Adrenal gland (tissue), 12 donors: ENCODE data around the gene XRN1. TPM values are rescaled to one million over a fixed set of nuclear protein-coding genes. Genes with fewer than 3 reads are reported as not detected.

Source experiments
- DNase-seq, 7 donors: peaks; one replicate each; pipeline ENCODE4 v3.0.0-alpha.2; 2019 to 2020
- H3K27ac ChIP-seq, 5 donors: fragments of 200-600 bp; sonication (generic) in 4 of 5; 1 replicate in 3 of 5; 2 replicates in 2 of 5; pipeline versions ENCODE4 v1.5.1 to v1.8.0; 2016 to 2020; ENCODE audit warnings: mild to moderate bottlenecking in 1 of 5
- H3K27me3 ChIP-seq: fragments of 200-600 bp; 2 replicates; pipeline ENCODE4 v1.8.0; 2021
- H3K36me3 ChIP-seq, 2 donors: fragments of 200-600 bp; replicated peaks in 1 of 2; 1 replicate in 1 of 2; 2 replicates in 1 of 2; pipeline versions ENCODE4 v1.5.1 to v1.8.0; 2018 to 2022
- H3K4me1 ChIP-seq, 2 donors: fragments of 200-600 bp; replicated peaks in 1 of 2; 1 replicate in 1 of 2; 2 replicates in 1 of 2; pipeline versions ENCODE4 v1.5.1 to v1.8.0; 2018 to 2021
- H3K4me3 ChIP-seq, 4 donors: fragments of 200-600 bp; sonication (generic) in 3 of 4; one replicate each; pipeline ENCODE4 v1.5.1; 2016 to 2018
- H3K9me3 ChIP-seq, 3 donors: fragments of 200-600 bp; sonication (generic) in 1 of 3; replicated peaks in 1 of 3; 1 replicate in 2 of 3; 2 replicates in 1 of 3; pipeline versions ENCODE4 v1.5.1 to v1.8.0; 2016 to 2021
- POLR2A ChIP-seq, 2 donors: fragments of 450-650 bp; IDR thresholded peaks; one replicate each; pipeline ENCODE4 v1.6.1; 2017; ENCODE audit warnings: antibody characterized with exemption in 2 of 2, mild to moderate bottlenecking in 2 of 2, moderate library complexity in 1 of 2
- WGBS, 4 donors: extraction: QIAGEN DNeasy Blood & Tissue Kit in 2 of 4; methylation state at CpG; one replicate each; pipeline versions ENCODE4 v1.1.5 to v1.1.7; 2013 to 2017; 5-methylcytosine and 5-hydroxymethylcytosine counted together
- intact Hi-C, 2 donors: fragments of 100-400 bp; cut with DNase I; formaldehyde crosslinking; loops; one replicate each; pipeline versions ENCODE4 v1.14.1 to v1.15.0; 2022 to 2023
- polyA plus RNA-seq, 3 donors: library from polyadenylated mRNA; stranded (reverse); fragments of 200-250 nt in 2 of 3; fragments of 350-450 nt in 1 of 3; fragmentation: Illumina TruSeq in 1 of 3; extraction: RNeasy Lipid Tissue Mini Kit (QIAGEN cat#74804) in 1 of 3; gene quantifications; one replicate each; pipeline ENCODE4 v1.2.3, GENCODE V29; 2013 to 2014
- total RNA-seq, 9 donors: library from RNA; depleted of rRNA in 4 of 9; stranded (reverse); fragments of >200 nt in 4 of 9; fragments of 120-200 nt in 1 of 9; fragmentation: NEBNext Ultra II Directional in 1 of 9; extraction: Animal tissue kit (Norgen Biotek cat#: 25700) in 1 of 9; gene quantifications; one replicate each; pipeline versions ENCODE4 v1.1.0 to v1.2.4, GENCODE V29; 2013 to 2023
- TF ChIP-seq, protein P1 (sequence below), 6 experiments: fragments of 450-650 bp in 4 of 6; fragments of 200-600 bp in 2 of 6; sonication (generic) in 1 of 6; IDR thresholded peaks; 1 replicate in 5 of 6; 2 replicates in 1 of 6; pipeline versions ENCODE4 v1.5.1 to v1.8.0; 2016 to 2021; ENCODE audit warnings: antibody characterized with exemption in 6 of 6, mild to moderate bottlenecking in 2 of 6, moderate library complexity in 1 of 6
- donor health status: healthy with polysubstance abuse.
- donor health status: Bipolar disorder and iron deficiency.
- donor health status: DM: yes; HTN: yes; CAD: no.
- donor health status: DM: no; HTN: no; CAD: no.
- donor health status: DM: no; HTN: no; CAD: no.
- donor health status: DM: yes; HTN: yes; CAD: no.

The XRN1 gene
- total and polyA plus RNA-seq, 12 donors, result 6.3 to 73.6 (median 31.0) TPM

DNA sequence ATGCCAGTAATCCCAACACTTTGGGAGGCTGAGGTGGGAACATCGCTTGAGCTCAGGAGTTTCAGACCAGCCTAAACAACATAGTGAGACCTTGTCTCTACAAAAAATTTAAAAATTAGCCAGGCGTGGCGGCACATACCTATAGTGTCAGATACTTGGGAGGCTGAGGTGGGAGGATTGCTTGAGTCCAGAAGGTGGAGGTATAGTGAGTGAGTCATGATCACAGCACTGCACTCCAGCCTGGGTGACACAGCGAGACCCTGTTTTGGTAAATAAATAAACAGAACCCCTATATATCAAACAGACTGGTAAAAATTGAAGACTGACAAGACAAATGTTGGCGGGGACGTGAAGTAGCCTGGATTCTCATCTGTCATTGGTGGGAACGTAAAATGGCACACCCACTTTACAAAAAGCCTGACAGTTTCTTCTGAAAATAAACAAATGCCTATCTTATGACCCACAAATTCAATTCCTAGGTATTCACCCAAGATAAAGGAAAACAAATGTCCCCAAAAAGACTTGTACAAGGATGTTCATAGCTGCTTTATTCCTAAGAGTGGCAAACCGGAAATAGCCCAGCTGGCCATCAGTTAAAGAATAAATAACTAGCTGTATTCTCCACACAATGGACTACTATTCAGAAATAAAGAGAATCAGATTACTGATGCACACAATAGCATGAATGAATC lies 175.5 kb downstream of the XRN1 start:
- Histone ChIP-seq H3K4me1 (peaks cover 11 to 24% of the 10 kb centered on the region in 2 donors), H3K9me3 (no peaks in the 10 kb centered on the region), H3K36me3 (no peaks in the 10 kb centered on the region), H3K27ac (no peak overlapping the region), H3K27me3 (no peaks in the 10 kb centered on the region), H3K4me3 (no peak overlapping the region)
- DNase-seq, result no peak
- TF ChIP-seq POLR2A (IDR thresholded peaks at IDR 0.05), result no peak
- TF ChIP-seq, protein P1, sequence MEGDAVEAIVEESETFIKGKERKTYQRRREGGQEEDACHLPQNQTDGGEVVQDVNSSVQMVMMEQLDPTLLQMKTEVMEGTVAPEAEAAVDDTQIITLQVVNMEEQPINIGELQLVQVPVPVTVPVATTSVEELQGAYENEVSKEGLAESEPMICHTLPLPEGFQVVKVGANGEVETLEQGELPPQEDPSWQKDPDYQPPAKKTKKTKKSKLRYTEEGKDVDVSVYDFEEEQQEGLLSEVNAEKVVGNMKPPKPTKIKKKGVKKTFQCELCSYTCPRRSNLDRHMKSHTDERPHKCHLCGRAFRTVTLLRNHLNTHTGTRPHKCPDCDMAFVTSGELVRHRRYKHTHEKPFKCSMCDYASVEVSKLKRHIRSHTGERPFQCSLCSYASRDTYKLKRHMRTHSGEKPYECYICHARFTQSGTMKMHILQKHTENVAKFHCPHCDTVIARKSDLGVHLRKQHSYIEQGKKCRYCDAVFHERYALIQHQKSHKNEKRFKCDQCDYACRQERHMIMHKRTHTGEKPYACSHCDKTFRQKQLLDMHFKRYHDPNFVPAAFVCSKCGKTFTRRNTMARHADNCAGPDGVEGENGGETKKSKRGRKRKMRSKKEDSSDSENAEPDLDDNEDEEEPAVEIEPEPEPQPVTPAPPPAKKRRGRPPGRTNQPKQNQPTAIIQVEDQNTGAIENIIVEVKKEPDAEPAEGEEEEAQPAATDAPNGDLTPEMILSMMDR (IDR thresholded peaks at IDR 0.05), result no peak
- WGBS, 4 donors, result 81 to 89% (median 87%) methylated on average over 8 of the region's 8 CpGs
- intact Hi-C loops, result loop anchor here in 1 of 2 donors (10.0 kb wide), 2 partner anchors 88 to 148 kb away; no protein-coding TSS in a partner anchor

DNA sequence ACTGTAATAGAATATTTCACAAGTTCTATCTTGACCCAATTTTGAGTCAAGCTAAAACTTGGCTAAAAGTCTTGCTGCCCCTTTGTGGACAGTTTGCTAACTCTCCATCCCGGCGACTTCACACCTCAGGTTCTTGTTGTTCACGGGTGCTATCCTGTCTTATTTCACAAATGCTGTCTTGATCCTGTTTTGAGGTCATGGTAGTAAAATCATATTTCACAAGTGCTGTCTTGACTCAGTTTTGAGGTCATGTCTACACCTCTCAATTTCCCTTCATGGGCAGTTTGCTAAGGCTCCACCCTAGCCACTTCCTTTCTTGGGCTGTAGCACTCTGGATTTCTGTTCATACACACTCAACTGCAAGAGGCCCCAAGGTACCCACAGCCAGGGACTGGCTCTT lies 177.4 kb downstream of the XRN1 start:
- H3K4me1 ChIP-seq, result peaks cover 0 to 6% of the 10 kb centered on the region in 2 donors
- TF ChIP-seq POLR2A (IDR thresholded peaks at IDR 0.05), result no peak
- TF ChIP-seq, protein P1 (IDR thresholded peaks at IDR 0.05), result peak in 1 of 6 experiments; percentile 8
- no peak for DNase-seq
- H3K27me3 ChIP-seq, result no peaks in the 10 kb centered on the region
- H3K36me3 ChIP-seq, result no peaks in the 10 kb centered on the region
- H3K9me3 ChIP-seq, result no peaks in the 10 kb centered on the region
- WGBS, 4 donors, result 68 to 86% (median 74%) methylated on average over 3 of the region's 3 CpGs
- H3K27ac ChIP-seq, result no peak overlapping the region
- no peak overlapping the region for H3K4me3 ChIP-seq
- intact Hi-C loops, result loop anchor here in 1 of 2 donors (10.0 kb wide), 2 partner anchors 86 to 146 kb away; no protein-coding TSS in a partner anchor

DNA sequence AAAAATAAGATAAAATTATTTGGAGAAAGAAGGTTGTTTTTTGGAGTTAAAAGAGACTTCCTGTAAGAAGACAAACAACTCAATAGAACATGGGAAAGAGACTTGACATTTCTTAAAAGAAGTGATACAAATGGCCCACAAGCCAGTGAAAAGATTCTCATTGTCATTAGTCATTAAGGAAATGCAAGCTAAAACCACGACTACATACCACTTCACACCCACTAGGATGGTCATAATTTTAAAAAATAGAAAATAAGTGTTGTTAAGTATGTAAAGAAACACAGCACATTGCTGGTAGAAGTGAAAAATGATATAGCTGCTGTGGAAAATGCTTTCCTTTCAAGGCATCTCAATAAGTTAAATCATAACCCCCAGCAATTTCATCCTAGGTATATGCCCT lies 178.1 kb downstream of the XRN1 start:
- 48 to 74% (median 64%) methylated on average over 1 of the region's 1 CpG for WGBS, 4 donors
- no peak for TF ChIP-seq POLR2A (IDR thresholded peaks at IDR 0.05)
- TF ChIP-seq, protein P1 (IDR thresholded peaks at IDR 0.05), result no peak

DNA sequence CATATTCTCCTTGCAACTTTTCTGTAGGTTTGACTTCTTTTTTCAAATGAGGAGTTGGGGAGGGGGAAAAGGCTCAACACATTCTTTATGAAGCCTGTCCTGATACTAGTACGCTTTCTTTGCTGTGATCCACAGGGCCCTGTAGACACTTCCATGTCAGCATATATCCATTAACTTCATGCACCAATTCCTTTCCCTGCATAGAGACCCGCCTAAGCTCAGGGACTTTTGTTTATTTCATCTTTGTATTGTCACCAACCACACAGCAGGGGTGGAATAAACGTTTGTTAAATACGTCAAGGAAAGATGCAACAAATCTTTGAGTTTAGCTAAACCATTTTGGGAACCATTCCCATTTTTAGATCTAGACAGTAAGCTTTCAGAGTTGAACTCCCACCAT lies 179.4 kb downstream of the XRN1 start:
- no peak for DNase-seq
- Histone ChIP-seq H3K9me3 (no peaks in the 10 kb centered on the region), H3K4me1 (no peaks in the 10 kb centered on the region), H3K36me3 (no peaks in the 10 kb centered on the region), H3K27me3 (no peaks in the 10 kb centered on the region), H3K4me3 (no peak overlapping the region), H3K27ac (no peak overlapping the region)
- TF ChIP-seq POLR2A (IDR thresholded peaks at IDR 0.05), result no peak
- TF ChIP-seq, protein P1 (IDR thresholded peaks at IDR 0.05), result no peak
- 74 to 84% (median 82%) methylated on average over 4 of the region's 4 CpGs for WGBS, 4 donors
- intact Hi-C loops, result no loop called here

More for the DNA sequence above, 178.1 kb downstream of the XRN1 start:
- Histone ChIP-seq H3K4me1 (no peaks in the 10 kb centered on the region), H3K36me3 (no peaks in the 10 kb centered on the region), H3K4me3 (no peak overlapping the region), H3K9me3 (no peaks in the 10 kb centered on the region), H3K27me3 (no peaks in the 10 kb centered on the region), H3K27ac (no peak overlapping the region)
- intact Hi-C loops, result loop anchor here in 1 of 2 donors (10.0 kb wide), 2 partner anchors 85 to 145 kb away; no protein-coding TSS in a partner anchor
- no peak for DNase-seq
